Common myeloid progenitor, CD34-positive (primary cell): ENCODE measurements around the gene FAM219B.
A peak's percentile ranks its signal among the peaks of the same experiment; 100 is the strongest.

Experiments
- CTCF ChIA-PET: fragments of 350-600 bp; sonication (Branson Sonifier 250); formaldehyde crosslinking; loops from one replicate; lab custom pipeline; 2021; ENCODE audit warnings: antibody characterized with exemption; lab: Charles Lee
- POLR2A ChIA-PET: fragments of 350-600 bp; sonication (Branson Sonifier 250); formaldehyde crosslinking; loops from one replicate; lab custom pipeline; 2021; ENCODE audit warnings: antibody characterized with exemption; lab: Charles Lee
- DNase-seq, 3 donors: peaks; one replicate each; pipeline versions ENCODE4 v3.0.0 to v3.0.0-alpha.2; 2013
- H3K27ac ChIP-seq, 2 experiments: 1 replicate in 1 of 2; 2 replicates in 1 of 2; pipeline ENCODE4 v1.7.0; 2013; ENCODE audit warnings: inconsistent platforms in 2 of 2, low read length in 2 of 2, mild to moderate bottlenecking in 2 of 2, low read depth in 1 of 2, moderate library complexity in 1 of 2; ENCODE audit not compliant: severe bottlenecking in 2 of 2, insufficient read depth in 1 of 2, poor library complexity in 1 of 2
- H3K27me3 ChIP-seq, 5 experiments: replicated peaks in 2 of 5; 1 replicate in 3 of 5; 2 replicates in 2 of 5; pipeline versions ENCODE4 v1.6.1 to v1.7.0; 2013; ENCODE audit warnings: low read length in 4 of 5, mild to moderate bottlenecking in 2 of 5, moderate library complexity in 2 of 5, inconsistent platforms in 1 of 5; ENCODE audit not compliant: insufficient read depth in 5 of 5, control insufficient read depth in 4 of 5
- H3K36me3 ChIP-seq, 4 experiments: 1 replicate in 2 of 4; 2 replicates in 2 of 4; pipeline versions ENCODE4 v1.6.1 to v1.7.0; 2013; ENCODE audit warnings: low read length in 3 of 4, control low read depth in 1 of 4, mild to moderate bottlenecking in 1 of 4; ENCODE audit not compliant: control insufficient read depth in 4 of 4, insufficient read depth in 4 of 4
- H3K4me1 ChIP-seq, 4 experiments: 1 replicate in 3 of 4; 2 replicates in 1 of 4; pipeline versions ENCODE4 v1.6.1 to v1.7.1; 2013; ENCODE audit warnings: low read length in 3 of 4, mild to moderate bottlenecking in 3 of 4, control low read depth in 1 of 4, inconsistent platforms in 1 of 4, moderate library complexity in 1 of 4; ENCODE audit not compliant: control insufficient read depth in 4 of 4, insufficient read depth in 4 of 4; ENCODE audit errors: control extremely low read depth in 1 of 4
- H3K4me3 ChIP-seq, 7 experiments: 1 replicate in 4 of 7; 2 replicates in 3 of 7; pipeline versions ENCODE4 v1.5.1 to v1.7.0; 2013; ENCODE audit warnings: mild to moderate bottlenecking in 7 of 7, low read length in 6 of 7, moderate library complexity in 6 of 7, inconsistent platforms in 2 of 7, low read depth in 2 of 7, control low read depth in 1 of 7; ENCODE audit not compliant: insufficient read depth in 4 of 7, control insufficient read depth in 1 of 7; ENCODE audit errors: extremely low read depth in 1 of 7
- H3K9me3 ChIP-seq, 5 experiments: 1 replicate in 4 of 5; 2 replicates in 1 of 5; pipeline versions ENCODE4 v1.6.1 to v1.7.1; 2013; ENCODE audit warnings: low read length in 4 of 5, mild to moderate bottlenecking in 2 of 5, inconsistent platforms in 1 of 5, low read depth in 1 of 5, moderate library complexity in 1 of 5; ENCODE audit not compliant: control insufficient read depth in 4 of 5, insufficient read depth in 2 of 5; ENCODE audit errors: control extremely low read depth in 1 of 5
- WGBS: methylation state at CpG from one replicate; pipeline ENCODE4 v1.1.5; 2013; ENCODE audit not compliant: insufficient coverage; 5-methylcytosine and 5-hydroxymethylcytosine counted together

FAM219B gene

GRCh38 chr15:74907163-74907870, 666 bp upstream of the FAM219B start:
- H3K27ac ChIP-seq: peak overlapping the region; percentile 72 to 88
- DNase-seq: peak in 1 of 3 donors; percentile 43
- H3K27me3 ChIP-seq: no peaks in the 10 kb centered on the region
- H3K4me3 ChIP-seq: peak overlapping the region; percentile 83 to 92 (median 89)
- peaks cover 10 to 43% (median 33%) of the 10 kb centered on the region in 4 experiments for H3K4me1 ChIP-seq
- CTCF ChIA-PET: interaction anchor here (0.9 to 11.3 kb wide), 7 partner anchors 10 to 78 kb away, joined by 3 to 130 read pairs (median 8); partner anchors contain the start of gene ULK3
- WGBS: 14% methylated on average over 4 of the region's 8 CpGs
- POLR2A ChIA-PET: interaction anchor here (0.6 to 2.0 kb wide), 4 partner anchors 18 to 138 kb away, joined by 3 to 12 read pairs (median 7); partner anchors contain the start of gene ULK3
- H3K36me3 ChIP-seq: peaks cover 6 to 35% (median 23%) of the 10 kb centered on the region in 4 experiments
- H3K9me3 ChIP-seq: no peaks in the 10 kb centered on the region

DNA sequence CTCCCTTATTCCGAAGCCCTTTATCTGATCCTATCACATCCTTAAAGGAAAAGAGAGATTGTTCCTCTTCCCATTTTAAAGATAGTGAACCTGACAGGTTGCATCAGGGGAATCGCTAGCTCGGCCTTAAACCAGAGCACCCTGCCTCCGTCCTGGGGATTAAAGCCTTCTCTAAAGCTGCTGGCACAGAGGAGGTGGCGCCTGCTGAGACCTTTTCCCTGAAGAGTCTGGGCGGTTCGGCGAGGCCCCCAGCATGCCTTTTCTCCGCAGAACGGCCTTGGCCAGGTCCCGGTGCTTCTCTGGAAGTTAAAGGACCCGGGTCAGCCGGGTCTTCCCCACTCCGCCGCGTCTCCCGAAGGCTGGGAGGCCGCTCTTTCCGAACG, 593 bp downstream of the FAM219B start:
- Histone ChIP-seq H3K4me3 (peak overlapping the region; percentile 83 to 92 (median 89)), H3K27me3 (no peaks in the 10 kb centered on the region), H3K36me3 (peaks cover 3 to 36% (median 24%) of the 10 kb centered on the region in 4 experiments), H3K4me1 (peaks cover 16 to 54% (median 45%) of the 10 kb centered on the region in 4 experiments), H3K9me3 (no peaks in the 10 kb centered on the region), H3K27ac (peak overlapping the region; percentile 72 to 88)
- DNase-seq: peak in 1 of 3 donors; percentile 17
- ChIA-PET POLR2A (interaction anchor here (1.2 to 2.0 kb wide), 3 partner anchors 17 to 63 kb away, joined by 3 to 8 read pairs (median 7); partner anchors contain the start of gene ULK3), CTCF (interaction anchor here (0.9 to 11.3 kb wide), 8 partner anchors 9 to 82 kb away, joined by 3 to 130 read pairs (median 6); partner anchors contain the start of gene ULK3)
- under 1% methylated on average over 15 of the region's 20 CpGs for WGBS

DNA sequence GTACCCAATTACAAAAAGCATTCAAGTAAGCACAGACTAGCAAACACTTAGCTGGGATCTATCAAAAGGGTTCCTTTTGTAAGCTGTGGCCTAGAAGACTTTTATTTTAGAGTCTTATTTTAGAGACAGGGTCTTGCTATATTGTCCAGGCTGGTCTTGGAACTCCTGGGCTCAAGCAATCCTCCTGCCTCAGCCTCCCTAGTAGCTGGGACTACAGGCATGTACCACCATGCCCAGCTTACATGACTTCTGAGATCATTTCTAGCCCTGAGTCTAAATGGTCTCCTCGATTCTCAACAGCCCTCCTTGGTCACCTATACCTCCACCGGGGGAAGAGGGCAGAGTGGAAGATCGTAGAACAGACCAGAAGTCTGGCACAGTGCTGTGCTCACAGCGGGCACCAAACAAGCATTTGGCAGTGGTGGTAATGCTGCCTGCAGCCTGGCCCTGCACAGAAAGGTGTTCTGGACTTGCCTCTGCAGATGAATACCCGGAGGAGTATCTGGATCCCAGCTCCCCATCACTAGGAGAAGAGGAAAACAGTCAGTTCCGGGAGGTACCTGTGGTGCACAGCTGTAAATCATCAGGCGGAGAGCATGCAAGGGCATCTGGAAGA, 2.4 kb downstream of the FAM219B start:
- CTCF ChIA-PET: interaction anchor here (0.6 to 11.3 kb wide), 14 partner anchors 10 to 136 kb away, joined by 3 to 130 read pairs (median 3); partner anchors contain the start of gene ULK3
- Histone ChIP-seq H3K9me3 (no peaks in the 10 kb centered on the region), H3K27me3 (no peaks in the 10 kb centered on the region), H3K4me3 (no peak overlapping the region), H3K36me3 (peaks cover 10 to 49% (median 35%) of the 10 kb centered on the region in 4 experiments), H3K27ac (no peak overlapping the region), H3K4me1 (peaks cover 16 to 55% (median 46%) of the 10 kb centered on the region in 4 experiments)
- POLR2A ChIA-PET: no interaction called here
- DNase-seq: no peak
- WGBS: 92% methylated on average over 5 of the region's 7 CpGs

- H3K9me3 ChIP-seq: no peaks in the 10 kb centered on the region
- H3K4me1 ChIP-seq: peaks cover 16 to 55% (median 46%) of the 10 kb centered on the region in 4 experiments
- POLR2A ChIA-PET: no interaction called here
- H3K27ac ChIP-seq: peak overlapping the region in 1 of 2 experiments; percentile 49
- 100% methylated on average over 1 of the region's 1 CpG for WGBS
- peaks cover 13 to 55% (median 40%) of the 10 kb centered on the region in 4 experiments for H3K36me3 ChIP-seq
- no peak overlapping the region for H3K4me3 ChIP-seq
- no peaks in the 10 kb centered on the region for H3K27me3 ChIP-seq
- DNase-seq: no peak
- CTCF ChIA-PET: interaction anchor here (0.6 to 11.3 kb wide), 15 partner anchors 9 to 136 kb away, joined by 3 to 130 read pairs (median 4); partner anchors contain the start of genes SCAMP2 and ULK3
Measured at GRCh38 chr15:74903676-74904075, 3.0 kb downstream of the FAM219B start.

DNA sequence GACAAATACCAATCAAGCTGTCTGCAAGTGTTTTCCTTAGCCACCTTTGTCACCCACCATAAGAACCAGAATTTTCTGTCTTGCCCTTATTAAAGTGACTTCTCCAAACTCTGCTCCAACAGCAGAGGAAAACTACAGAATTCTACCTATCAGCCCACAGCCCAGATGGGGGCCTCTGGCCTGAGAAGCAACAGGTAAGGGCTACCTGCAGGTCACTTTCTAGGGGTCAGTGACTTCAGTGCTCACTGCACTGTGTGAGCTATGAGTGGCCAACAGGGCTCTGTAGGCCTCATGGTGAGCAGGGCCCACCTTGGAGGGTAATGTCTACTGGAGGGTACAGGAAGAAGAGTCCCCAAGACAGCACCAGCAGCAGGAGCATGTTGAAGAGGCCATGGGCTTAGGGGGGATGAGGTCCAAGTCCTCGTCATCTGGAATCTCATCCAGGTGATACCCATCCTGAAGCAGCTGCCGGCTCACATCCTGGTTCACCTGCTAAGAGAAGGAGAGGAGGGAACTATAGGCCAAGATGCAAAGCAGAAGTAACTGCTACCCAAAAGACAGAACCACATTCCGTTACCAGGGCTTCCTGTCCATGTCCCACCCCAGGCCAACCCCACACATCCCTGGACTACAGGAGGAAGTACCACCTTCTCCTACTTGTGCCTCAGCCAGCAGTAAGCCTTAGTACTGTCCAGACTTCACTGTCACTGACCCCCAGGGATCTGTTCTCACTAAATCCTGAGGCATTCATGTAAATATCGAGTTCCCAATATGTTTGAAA, 4.2 kb downstream of the FAM219B start:
- ChIA-PET POLR2A (interaction anchor here (0.6 to 3.5 kb wide), 3 partner anchors 13 to 308 kb away, joined by 3 to 23 read pairs (median 6); partner anchors contain the start of gene MPI), CTCF (interaction anchor here (0.9 to 11.3 kb wide), 27 partner anchors 8 to 405 kb away, joined by 3 to 130 read pairs (median 6); partner anchors contain the start of genes MPI, RPP25, SCAMP2 and ULK3)
- DNase-seq: peak in 2 of 3 donors; percentile 43 to 47
- Histone ChIP-seq H3K9me3 (no peaks in the 10 kb centered on the region), H3K4me1 (peaks cover 16 to 56% (median 47%) of the 10 kb centered on the region in 4 experiments), H3K4me3 (peak overlapping the region in 2 of 7 experiments; percentile 31 to 40), H3K27ac (peak overlapping the region in 1 of 2 experiments; percentile 37), H3K27me3 (no peaks in the 10 kb centered on the region), H3K36me3 (peaks cover 13 to 64% (median 47%) of the 10 kb centered on the region in 4 experiments)
- 54% methylated on average over 3 of the region's 4 CpGs for WGBS

GRCh38 chr15:74901612-74902063, 5.0 kb downstream of the FAM219B start:
- ChIA-PET CTCF (interaction anchor here (0.9 to 11.3 kb wide), 28 partner anchors 9 to 405 kb away, joined by 3 to 130 read pairs (median 6); partner anchors contain the start of genes MPI, RPP25, SCAMP2 and ULK3), POLR2A (interaction anchor here (0.6 to 3.5 kb wide), 5 partner anchors 12 to 123 kb away, joined by 3 to 23 read pairs (median 4); partner anchors contain the start of genes MPI and SCAMP2)
- peak; percentile 51 to 76 (median 69) for DNase-seq
- Histone ChIP-seq H3K9me3 (no peaks in the 10 kb centered on the region), H3K36me3 (peaks cover 13 to 72% (median 53%) of the 10 kb centered on the region in 4 experiments), H3K4me1 (peaks cover 12 to 55% (median 48%) of the 10 kb centered on the region in 4 experiments), H3K4me3 (peak overlapping the region in 1 of 7 experiments; percentile 48), H3K27ac (peak overlapping the region in 1 of 2 experiments; percentile 37), H3K27me3 (no peaks in the 10 kb centered on the region)
- WGBS: 38% methylated on average over 4 of the region's 5 CpGs
